ENCODE results near the gene PRDM10.
"Not testable (repeated sequence)": the region's sequence is repeated elsewhere in the genome, so short reads cannot be mapped to it uniquely, and the experiment has no call there.

The PRDM10 gene, protein sequence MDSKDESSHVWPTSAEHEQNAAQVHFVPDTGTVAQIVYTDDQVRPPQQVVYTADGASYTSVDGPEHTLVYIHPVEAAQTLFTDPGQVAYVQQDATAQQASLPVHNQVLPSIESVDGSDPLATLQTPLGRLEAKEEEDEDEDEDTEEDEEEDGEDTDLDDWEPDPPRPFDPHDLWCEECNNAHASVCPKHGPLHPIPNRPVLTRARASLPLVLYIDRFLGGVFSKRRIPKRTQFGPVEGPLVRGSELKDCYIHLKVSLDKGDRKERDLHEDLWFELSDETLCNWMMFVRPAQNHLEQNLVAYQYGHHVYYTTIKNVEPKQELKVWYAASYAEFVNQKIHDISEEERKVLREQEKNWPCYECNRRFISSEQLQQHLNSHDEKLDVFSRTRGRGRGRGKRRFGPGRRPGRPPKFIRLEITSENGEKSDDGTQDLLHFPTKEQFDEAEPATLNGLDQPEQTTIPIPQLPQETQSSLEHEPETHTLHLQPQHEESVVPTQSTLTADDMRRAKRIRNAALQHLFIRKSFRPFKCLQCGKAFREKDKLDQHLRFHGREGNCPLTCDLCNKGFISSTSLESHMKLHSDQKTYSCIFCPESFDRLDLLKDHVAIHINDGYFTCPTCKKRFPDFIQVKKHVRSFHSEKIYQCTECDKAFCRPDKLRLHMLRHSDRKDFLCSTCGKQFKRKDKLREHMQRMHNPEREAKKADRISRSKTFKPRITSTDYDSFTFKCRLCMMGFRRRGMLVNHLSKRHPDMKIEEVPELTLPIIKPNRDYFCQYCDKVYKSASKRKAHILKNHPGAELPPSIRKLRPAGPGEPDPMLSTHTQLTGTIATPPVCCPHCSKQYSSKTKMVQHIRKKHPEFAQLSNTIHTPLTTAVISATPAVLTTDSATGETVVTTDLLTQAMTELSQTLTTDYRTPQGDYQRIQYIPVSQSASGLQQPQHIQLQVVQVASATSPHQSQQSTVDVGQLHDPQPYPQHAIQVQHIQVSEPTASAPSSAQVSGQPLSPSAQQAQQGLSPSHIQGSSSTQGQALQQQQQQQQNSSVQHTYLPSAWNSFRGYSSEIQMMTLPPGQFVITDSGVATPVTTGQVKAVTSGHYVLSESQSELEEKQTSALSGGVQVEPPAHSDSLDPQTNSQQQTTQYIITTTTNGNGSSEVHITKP

GRCh38 chr11:130002352-130002845 is at the start of gene PRDM10:
Gene PRDM10, minus strand, starts transcription at chr11:130002835. Its CDS starts 41,871 bp downstream, at chr11:129960964.
- DNase-seq (ENCODE audit: low read depth): peak; percentile 84

GRCh38 chr11:130051082-130051481 is 48.4 kb upstream of the PRDM10 start:
- no peak for DNase-seq (ENCODE audit: low read depth)

- no peak for DNase-seq (ENCODE audit: low read depth)
Measured at GRCh38 chr11:130050257-130050656, 47.6 kb upstream of the PRDM10 start.

- DNase-seq (ENCODE audit: low read depth): no peak
Measured at GRCh38 chr11:130049328-130049771, 46.7 kb upstream of the PRDM10 start.

- no peak for DNase-seq (ENCODE audit: low read depth)
Measured at GRCh38 chr11:130047141-130047540, 44.5 kb upstream of the PRDM10 start.

DNA sequence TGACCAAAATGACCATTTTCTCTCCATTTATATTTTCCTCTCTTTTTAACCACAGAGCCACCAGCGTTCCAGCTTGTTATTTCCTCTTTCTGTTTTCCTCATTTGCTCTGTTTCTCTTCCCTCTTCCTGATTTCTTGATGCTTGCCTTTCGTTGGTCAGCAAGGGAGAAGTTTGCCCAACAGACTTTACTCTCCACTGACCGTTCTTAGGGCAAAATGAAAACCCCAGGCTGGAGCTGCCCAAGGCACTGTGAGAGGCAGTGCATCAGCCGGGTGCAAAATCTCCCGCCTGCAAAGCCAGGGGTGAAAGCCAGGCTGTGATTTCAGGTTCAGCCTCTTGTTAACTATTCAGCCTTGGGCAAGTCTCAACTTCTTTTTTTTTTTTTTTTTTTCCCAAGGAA is 40.9 kb upstream of the PRDM10 start:
- no peak for DNase-seq (ENCODE audit: low read depth)

DNA sequence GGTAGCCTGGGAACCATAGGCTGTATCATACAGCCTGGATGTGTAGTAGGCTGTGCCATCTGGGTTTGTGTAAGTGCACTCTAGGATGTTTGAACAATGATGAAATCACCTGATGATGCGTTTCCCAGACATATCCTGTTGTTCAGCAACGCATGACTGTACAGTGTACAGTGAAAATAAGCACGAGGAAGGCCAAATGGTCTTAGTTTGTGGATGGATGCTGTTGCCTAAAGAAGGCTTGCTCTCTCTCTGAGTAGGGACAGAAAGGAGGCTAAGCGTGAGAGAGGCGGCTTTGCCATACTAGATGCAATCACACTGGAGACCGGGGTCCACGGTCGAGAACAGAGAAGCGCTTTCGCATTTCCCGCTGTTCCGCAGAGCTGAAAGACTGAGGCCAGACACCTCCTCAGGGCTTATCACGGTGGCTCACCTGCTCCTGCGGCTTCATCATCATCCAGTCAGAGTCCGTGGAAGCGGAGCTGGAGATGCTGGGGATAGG is 39.5 kb upstream of the PRDM10 start:
- no peak for DNase-seq (ENCODE audit: low read depth)

GRCh38 chr11:130040281-130040940 is 37.8 kb upstream of the PRDM10 start:
- DNase-seq (ENCODE audit: low read depth): no peak

GRCh38 chr11:130037881-130038585 is 35.4 kb upstream of the PRDM10 start:
- DNase-seq (ENCODE audit: low read depth): no peak

- no peak for DNase-seq (ENCODE audit: low read depth)
Measured at GRCh38 chr11:130037058-130037457, 34.4 kb upstream of the PRDM10 start.

DNA sequence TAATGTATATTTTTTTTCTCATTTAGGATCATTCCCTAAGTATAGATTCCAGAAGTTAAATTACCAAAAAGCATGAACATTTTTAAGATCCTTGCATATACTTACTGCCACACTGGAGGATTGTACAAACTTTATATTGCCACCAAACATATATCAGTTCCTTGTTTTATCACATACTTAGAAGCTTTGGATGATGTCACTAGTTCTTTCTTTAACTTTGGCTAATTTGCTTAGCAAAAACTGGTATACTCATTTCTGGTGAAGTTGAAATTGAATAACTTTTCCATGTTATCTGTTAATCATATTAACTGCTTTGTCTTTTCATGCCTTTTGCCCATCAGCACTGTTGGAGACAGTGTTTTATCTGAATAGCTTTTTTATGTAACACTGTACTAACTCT is 31.6 kb upstream of the PRDM10 start:
- no peak for DNase-seq (ENCODE audit: low read depth)

GRCh38 chr11:130032931-130033330 is 30.3 kb upstream of the PRDM10 start:
- no peak for DNase-seq (ENCODE audit: low read depth)

DNA sequence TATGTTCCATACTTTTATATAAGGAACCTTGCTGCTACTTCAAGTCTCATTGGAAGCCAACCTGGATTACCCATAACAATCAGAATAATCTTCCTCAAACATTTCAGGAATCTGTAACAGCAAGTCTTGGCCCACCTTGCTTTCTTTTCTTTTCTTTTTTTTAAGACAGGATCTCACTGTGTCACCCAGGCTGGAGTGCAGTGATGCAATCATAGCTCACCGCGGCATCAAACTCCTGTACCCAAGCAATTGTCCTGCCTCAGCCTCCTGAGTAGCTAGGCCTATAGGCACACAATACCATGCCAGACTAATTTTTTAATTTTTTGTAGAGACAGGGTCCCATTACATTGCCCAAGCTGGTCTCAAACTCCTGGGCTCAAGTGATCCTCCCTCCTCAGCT is 29.3 kb upstream of the PRDM10 start:
- no peak for DNase-seq (ENCODE audit: low read depth)

DNA sequence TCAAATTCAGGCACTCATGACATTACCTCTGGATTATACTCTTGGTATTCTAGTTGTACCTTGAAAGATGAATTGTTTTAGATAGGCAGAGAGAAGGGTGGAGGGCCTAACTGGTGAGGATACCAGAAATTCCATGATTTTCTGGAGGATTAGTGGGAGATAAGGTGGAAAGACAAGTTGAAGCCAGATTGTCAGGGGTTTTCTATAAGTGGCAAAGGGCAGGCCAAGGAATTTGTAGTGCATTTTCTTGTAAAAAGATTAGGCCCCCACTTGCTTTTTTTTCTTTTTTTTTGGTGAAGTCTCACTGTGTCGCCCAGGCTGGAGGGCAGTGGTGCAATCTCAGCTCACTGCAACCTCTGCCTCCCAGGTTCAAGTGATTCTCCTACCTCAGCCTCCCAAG is 28.4 kb upstream of the PRDM10 start:
- DNase-seq (ENCODE audit: low read depth): no peak

GRCh38 chr11:130029137-130029536 is 26.5 kb upstream of the PRDM10 start:
- no peak for DNase-seq (ENCODE audit: low read depth)

DNA sequence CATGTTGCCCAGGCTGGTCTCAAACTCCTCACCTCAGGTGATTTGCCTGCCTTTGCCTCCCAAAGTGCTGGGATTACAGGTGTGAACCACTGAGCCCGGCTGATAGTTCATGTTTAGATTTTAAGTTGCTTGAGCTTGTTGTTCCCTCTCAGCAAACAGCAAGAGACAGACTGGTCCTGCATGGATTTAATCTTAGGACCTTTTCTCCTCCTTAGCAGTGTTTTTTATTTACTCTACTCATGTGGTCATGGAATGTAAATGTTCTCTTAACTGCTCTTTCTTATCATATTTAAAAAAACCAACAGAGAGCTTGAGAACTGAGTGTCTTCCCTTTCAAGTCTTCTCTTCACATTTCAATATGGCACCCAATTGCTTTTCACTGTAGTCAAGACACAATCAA is 22.7 kb upstream of the PRDM10 start:
- no peak for DNase-seq (ENCODE audit: low read depth)

DNA sequence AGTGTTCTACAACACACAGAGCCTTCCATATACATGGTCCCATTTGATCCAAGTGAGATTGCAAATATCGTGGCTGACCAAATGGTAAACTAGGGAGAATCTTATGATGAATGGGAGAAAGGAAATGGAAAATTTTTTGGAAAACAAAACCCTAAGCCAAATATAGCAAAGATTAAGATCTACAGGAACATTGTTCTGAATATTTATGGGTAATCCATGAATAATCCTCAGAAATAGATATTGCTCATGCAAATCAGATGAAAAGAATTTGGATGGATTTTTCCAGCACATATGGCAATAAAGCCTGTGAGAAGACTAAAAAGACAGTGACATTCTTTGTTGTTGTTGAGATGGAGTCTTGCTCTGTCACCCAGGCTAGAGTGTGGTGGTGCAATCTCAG is 21.7 kb upstream of the PRDM10 start:
- DNase-seq (ENCODE audit: low read depth): no peak

DNA sequence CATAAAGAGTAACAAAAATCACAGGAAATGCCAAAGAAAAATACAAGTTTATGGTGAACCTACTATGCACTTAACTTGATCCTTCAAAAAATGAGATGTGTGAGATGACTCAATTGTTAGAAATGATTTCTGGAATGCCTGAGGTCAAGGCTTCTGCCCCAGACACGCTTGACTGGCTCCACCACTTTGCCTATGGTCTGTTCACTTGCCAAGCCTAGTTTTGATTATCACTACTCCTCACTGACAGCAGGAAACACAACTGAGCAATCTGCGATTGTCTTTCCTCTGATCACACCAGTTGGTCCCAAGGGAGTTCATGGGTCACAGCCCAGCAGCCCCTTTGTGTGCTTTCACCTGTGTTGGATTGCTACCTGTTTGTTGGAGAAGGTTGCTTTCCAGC is 20.6 kb upstream of the PRDM10 start:
- DNase-seq (ENCODE audit: low read depth): no peak

GRCh38 chr11:130022799-130023198 is 20.2 kb upstream of the PRDM10 start:
- DNase-seq (ENCODE audit: low read depth): no peak

GRCh38 chr11:130021606-130022005 is 19.0 kb upstream of the PRDM10 start:
- DNase-seq (ENCODE audit: low read depth): not testable (repeated sequence)

DNA sequence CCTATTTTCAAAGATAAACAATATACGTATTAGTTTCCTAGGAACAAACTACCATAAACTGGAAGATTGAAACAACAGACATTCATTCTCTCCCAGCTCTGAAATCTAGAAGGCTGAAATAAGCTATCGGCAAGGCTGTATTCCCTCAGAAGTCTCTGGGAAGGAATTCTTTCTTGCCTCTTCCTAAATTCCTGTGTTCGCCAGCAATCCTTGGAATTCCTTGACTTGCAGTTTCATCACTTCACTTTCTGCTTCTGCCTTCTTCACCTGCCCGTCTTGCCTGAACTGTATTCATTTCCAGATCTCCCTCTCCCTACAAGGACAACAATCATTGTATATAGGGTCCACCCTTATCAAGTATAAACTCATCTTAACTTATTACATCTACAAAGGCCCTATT is 17.7 kb upstream of the PRDM10 start:
- DNase-seq (ENCODE audit: low read depth): no peak

Data from activated T-cell treated with anti-CD3 and anti-CD28 coated beads for 48 hours (primary cell).